Panc1 (cell line): ENCODE measurements around the gene BOD1.

Experiments
- POLR2AphosphoS5 ChIP-seq: IDR thresholded peaks from 2 replicates; pipeline ENCODE4 v1.6.1; 2012; ENCODE audit warnings: mild to moderate bottlenecking, low read depth, low read length, moderate library complexity
- SIN3A ChIP-seq: IDR thresholded peaks from 2 replicates; pipeline ENCODE4 v1.6.1; 2012; ENCODE audit warnings: low read depth, mild to moderate bottlenecking, low read length, moderate library complexity, borderline replicate concordance; ENCODE audit not compliant: insufficient read depth
- TCF7L2 ChIP-seq: IDR thresholded peaks from 2 replicates; pipeline ENCODE4 v1.6.1; 2011; ENCODE audit warnings: mild to moderate bottlenecking, low read depth, low read length, inconsistent platforms
- TF ChIP-seq, protein P1 (sequence below), 2 experiments: IDR thresholded peaks; 2 replicates each; pipeline ENCODE4 v1.6.1; 2011 to 2012; ENCODE audit warnings: low read depth in 2 of 2, control low read depth in 1 of 2, low read length in 1 of 2, mild to moderate bottlenecking in 1 of 2, moderate library complexity in 1 of 2; ENCODE audit not compliant: insufficient read depth in 1 of 2
- TF ChIP-seq, protein P2 (sequence below): fragments of 450-650 bp; IDR thresholded peaks from 2 replicates; pipeline ENCODE4 v1.5.1; 2017; ENCODE audit warnings: mild to moderate bottlenecking

DNA sequence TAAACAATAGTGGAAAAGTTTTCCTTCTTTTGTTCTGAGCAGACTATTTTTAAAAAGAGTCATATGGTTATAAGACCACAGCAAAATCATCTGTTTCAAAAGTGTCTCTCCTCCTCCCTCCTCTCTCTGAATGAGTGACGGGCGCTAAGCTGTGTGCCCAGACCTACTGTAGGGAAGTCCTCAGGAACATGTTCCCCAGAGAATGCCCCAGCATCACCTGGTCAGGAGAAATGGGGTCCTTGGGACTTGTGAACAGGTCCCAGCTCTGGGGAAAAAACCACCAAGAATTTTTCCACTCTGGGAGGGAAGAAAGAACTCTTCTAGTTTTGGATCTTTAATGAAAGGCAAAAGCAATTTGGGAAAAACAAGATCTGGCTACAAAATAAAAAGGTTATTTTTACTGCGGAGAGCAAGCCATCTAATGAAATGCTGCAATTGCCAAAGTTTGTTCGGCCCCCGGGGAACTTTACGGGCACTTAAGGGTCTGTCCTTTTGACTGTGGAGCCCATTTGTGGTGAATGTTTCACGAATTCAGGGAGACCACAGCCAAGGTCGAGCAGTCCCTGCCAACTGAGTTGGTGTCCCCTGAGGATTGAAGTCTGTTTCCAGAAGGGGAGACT is 25.9 kb downstream of the BOD1 start:
- TF ChIP-seq, protein P1, sequence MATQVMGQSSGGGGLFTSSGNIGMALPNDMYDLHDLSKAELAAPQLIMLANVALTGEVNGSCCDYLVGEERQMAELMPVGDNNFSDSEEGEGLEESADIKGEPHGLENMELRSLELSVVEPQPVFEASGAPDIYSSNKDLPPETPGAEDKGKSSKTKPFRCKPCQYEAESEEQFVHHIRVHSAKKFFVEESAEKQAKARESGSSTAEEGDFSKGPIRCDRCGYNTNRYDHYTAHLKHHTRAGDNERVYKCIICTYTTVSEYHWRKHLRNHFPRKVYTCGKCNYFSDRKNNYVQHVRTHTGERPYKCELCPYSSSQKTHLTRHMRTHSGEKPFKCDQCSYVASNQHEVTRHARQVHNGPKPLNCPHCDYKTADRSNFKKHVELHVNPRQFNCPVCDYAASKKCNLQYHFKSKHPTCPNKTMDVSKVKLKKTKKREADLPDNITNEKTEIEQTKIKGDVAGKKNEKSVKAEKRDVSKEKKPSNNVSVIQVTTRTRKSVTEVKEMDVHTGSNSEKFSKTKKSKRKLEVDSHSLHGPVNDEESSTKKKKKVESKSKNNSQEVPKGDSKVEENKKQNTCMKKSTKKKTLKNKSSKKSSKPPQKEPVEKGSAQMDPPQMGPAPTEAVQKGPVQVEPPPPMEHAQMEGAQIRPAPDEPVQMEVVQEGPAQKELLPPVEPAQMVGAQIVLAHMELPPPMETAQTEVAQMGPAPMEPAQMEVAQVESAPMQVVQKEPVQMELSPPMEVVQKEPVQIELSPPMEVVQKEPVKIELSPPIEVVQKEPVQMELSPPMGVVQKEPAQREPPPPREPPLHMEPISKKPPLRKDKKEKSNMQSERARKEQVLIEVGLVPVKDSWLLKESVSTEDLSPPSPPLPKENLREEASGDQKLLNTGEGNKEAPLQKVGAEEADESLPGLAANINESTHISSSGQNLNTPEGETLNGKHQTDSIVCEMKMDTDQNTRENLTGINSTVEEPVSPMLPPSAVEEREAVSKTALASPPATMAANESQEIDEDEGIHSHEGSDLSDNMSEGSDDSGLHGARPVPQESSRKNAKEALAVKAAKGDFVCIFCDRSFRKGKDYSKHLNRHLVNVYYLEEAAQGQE (IDR thresholded peaks at IDR 0.05; ENCODE audit: insufficient read depth in 1 of 2, low read depth in 2 of 2, low read length in 1 of 2), result no peak
- TF ChIP-seq, protein P2, sequence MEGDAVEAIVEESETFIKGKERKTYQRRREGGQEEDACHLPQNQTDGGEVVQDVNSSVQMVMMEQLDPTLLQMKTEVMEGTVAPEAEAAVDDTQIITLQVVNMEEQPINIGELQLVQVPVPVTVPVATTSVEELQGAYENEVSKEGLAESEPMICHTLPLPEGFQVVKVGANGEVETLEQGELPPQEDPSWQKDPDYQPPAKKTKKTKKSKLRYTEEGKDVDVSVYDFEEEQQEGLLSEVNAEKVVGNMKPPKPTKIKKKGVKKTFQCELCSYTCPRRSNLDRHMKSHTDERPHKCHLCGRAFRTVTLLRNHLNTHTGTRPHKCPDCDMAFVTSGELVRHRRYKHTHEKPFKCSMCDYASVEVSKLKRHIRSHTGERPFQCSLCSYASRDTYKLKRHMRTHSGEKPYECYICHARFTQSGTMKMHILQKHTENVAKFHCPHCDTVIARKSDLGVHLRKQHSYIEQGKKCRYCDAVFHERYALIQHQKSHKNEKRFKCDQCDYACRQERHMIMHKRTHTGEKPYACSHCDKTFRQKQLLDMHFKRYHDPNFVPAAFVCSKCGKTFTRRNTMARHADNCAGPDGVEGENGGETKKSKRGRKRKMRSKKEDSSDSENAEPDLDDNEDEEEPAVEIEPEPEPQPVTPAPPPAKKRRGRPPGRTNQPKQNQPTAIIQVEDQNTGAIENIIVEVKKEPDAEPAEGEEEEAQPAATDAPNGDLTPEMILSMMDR, result no peak
- TF ChIP-seq POLR2AphosphoS5 (no peak), TCF7L2 (no peak), SIN3A (no peak)
